ENCODE measurements around the gene ZNF541. TPM values are rescaled to one million over a fixed set of nuclear protein-coding genes. Genes with fewer than 3 reads are reported as not detected.

ZNF541 gene
- total and polyA plus RNA-seq, 2 experiments from 2014 or later, result 0.26 to 0.42 TPM

DNA sequence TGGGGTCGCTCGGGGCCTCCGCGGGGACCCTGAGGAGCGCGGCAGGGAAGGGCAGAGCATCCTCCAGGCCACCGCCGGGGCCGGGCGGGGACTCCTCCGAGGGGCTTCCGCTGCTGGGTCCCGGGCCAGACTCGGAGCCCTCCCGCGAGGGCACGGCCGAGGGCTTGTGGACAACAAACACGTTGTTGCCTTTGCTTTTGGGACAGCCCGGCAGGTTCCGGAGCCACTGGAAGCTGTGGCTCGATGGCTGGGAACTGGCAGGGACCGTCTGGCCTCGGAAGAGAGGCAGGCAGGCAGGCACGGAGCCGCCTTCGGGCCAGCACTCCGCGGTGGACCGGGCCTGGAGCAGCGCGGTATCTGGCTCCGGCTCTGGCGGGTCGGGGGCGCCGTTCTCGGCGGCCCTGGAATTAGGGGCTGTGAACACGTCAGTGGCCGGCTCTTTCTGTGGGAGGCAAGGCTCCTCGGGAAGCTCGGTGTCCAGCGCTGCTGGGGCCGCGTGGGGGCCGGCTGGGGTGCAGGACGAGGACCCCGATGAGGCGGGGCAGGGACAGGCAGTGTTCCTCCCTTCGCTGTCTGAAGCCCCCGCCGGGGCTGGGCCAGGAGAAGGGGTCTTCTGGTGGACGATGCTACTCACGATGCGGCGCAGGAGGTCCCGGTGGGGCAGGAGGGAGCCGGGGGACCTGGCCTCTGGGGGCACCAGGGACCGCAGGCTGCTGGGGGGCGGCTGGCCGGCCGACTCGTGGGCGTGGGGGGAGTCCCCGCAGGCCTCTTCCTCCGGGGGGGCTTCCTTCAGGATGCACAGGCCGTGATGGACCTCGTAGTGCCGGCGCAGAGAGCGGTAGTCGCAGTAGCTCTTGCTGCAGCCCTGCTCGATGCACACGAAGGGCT, 27.6 kb downstream of the ZNF541 start:
- Histone ChIP-seq H3K4me1 (ENCODE audit: insufficient read depth) (no peaks in the 10 kb centered on the region), H4K20me1 (replicated peaks; ENCODE audit: insufficient read depth) (no peaks in the 10 kb centered on the region), H3K27me3 (ENCODE audit: insufficient read depth) (no peaks in the 10 kb centered on the region), H2AFZ (peak overlapping the region; percentile 93), H3K9me2 (ENCODE audit: insufficient read depth) (no peaks in the 10 kb centered on the region), H3F3A (replicated peaks; ENCODE audit: low read depth) (no peaks in the 10 kb centered on the region; the same call in 1 of the 2 replicates), H3K79me2 (replicated peaks; ENCODE audit: insufficient read depth) (no peaks in the 10 kb centered on the region), H3K4me3 (no peak overlapping the region), H3K36me3 (ENCODE audit: insufficient read depth) (no peaks in the 10 kb centered on the region), H3K27ac (ENCODE audit: low read depth) (peak overlapping the region; percentile 63; the same call in 1 of the 2 replicates), H3K4me2 (peak overlapping the region; percentile 48; the same call in 1 of the 2 replicates)
- H3K4me1 Mint-ChIP-seq, result peaks cover 6% of the 10 kb centered on the region; the same call in 1 of the 3 replicates
- no peak for TF ChIP-seq EZH2phosphoT487 (IDR thresholded peaks at IDR 0.05; ENCODE audit: unreplicated experiment)
- TF ChIP-seq ZNF114 (CRISPR knock-in tag; IDR thresholded peaks at IDR 0.05), result no peak
- no peak for TF ChIP-seq STAT1 (IDR thresholded peaks at IDR 0.05; ENCODE audit: unreplicated experiment)
- no peak for TF ChIP-seq ZNF462 (CRISPR knock-in tag; IDR thresholded peaks at IDR 0.05)
- TF ChIP-seq NANOG (IDR thresholded peaks at IDR 0.05; ENCODE audit: borderline replicate concordance), result no peak
- TF ChIP-seq, protein P1, sequence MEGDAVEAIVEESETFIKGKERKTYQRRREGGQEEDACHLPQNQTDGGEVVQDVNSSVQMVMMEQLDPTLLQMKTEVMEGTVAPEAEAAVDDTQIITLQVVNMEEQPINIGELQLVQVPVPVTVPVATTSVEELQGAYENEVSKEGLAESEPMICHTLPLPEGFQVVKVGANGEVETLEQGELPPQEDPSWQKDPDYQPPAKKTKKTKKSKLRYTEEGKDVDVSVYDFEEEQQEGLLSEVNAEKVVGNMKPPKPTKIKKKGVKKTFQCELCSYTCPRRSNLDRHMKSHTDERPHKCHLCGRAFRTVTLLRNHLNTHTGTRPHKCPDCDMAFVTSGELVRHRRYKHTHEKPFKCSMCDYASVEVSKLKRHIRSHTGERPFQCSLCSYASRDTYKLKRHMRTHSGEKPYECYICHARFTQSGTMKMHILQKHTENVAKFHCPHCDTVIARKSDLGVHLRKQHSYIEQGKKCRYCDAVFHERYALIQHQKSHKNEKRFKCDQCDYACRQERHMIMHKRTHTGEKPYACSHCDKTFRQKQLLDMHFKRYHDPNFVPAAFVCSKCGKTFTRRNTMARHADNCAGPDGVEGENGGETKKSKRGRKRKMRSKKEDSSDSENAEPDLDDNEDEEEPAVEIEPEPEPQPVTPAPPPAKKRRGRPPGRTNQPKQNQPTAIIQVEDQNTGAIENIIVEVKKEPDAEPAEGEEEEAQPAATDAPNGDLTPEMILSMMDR (conservative IDR thresholded peaks at IDR 0.05; ENCODE audit: low read depth in 2 of 2), result no peak
- TF ChIP-seq ZNF331 (CRISPR knock-in tag; IDR thresholded peaks at IDR 0.05; ENCODE audit: low read depth), result no peak
- TF ChIP-seq JUNB (IDR thresholded peaks at IDR 0.05; ENCODE audit: unreplicated experiment), result no peak
- no peak for TF ChIP-seq CREB1 (CRISPR knock-in tag; IDR thresholded peaks at IDR 0.05; ENCODE audit: low read depth)
- TF ChIP-seq, protein P2, sequence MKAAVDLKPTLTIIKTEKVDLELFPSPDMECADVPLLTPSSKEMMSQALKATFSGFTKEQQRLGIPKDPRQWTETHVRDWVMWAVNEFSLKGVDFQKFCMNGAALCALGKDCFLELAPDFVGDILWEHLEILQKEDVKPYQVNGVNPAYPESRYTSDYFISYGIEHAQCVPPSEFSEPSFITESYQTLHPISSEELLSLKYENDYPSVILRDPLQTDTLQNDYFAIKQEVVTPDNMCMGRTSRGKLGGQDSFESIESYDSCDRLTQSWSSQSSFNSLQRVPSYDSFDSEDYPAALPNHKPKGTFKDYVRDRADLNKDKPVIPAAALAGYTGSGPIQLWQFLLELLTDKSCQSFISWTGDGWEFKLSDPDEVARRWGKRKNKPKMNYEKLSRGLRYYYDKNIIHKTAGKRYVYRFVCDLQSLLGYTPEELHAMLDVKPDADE (IDR thresholded peaks at IDR 0.05), result no peak
- TF ChIP-seq EZH2 (IDR thresholded peaks at IDR 0.05; ENCODE audit: low read depth, unreplicated experiment), result no peak
- TF ChIP-seq POLR2AphosphoS5 (IDR thresholded peaks at IDR 0.05; ENCODE audit: low read depth), result no peak
- TF ChIP-seq, protein P3, sequence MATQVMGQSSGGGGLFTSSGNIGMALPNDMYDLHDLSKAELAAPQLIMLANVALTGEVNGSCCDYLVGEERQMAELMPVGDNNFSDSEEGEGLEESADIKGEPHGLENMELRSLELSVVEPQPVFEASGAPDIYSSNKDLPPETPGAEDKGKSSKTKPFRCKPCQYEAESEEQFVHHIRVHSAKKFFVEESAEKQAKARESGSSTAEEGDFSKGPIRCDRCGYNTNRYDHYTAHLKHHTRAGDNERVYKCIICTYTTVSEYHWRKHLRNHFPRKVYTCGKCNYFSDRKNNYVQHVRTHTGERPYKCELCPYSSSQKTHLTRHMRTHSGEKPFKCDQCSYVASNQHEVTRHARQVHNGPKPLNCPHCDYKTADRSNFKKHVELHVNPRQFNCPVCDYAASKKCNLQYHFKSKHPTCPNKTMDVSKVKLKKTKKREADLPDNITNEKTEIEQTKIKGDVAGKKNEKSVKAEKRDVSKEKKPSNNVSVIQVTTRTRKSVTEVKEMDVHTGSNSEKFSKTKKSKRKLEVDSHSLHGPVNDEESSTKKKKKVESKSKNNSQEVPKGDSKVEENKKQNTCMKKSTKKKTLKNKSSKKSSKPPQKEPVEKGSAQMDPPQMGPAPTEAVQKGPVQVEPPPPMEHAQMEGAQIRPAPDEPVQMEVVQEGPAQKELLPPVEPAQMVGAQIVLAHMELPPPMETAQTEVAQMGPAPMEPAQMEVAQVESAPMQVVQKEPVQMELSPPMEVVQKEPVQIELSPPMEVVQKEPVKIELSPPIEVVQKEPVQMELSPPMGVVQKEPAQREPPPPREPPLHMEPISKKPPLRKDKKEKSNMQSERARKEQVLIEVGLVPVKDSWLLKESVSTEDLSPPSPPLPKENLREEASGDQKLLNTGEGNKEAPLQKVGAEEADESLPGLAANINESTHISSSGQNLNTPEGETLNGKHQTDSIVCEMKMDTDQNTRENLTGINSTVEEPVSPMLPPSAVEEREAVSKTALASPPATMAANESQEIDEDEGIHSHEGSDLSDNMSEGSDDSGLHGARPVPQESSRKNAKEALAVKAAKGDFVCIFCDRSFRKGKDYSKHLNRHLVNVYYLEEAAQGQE (IDR thresholded peaks at IDR 0.05; ENCODE audit: unreplicated experiment), result no peak
- ATAC-seq (peak; percentile 75), DNase-seq (ENCODE audit: low spot score) (peak; percentile 62)
- H3K36me3 Mint-ChIP-seq (ENCODE audit: low read depth), result no peaks in the 10 kb centered on the region
- H3K27me3 Mint-ChIP-seq (ENCODE audit: insufficient read depth, low read depth, poor library complexity), result peaks cover 2% of the 10 kb centered on the region
- H3K4me3 Mint-ChIP-seq, result no peak overlapping the region
- no peak overlapping the region for H3K27ac Mint-ChIP-seq
- no peaks in the 10 kb centered on the region for H3K9me3 Mint-ChIP-seq

All from GM23338 (cell line).